HG03432 (cell line): Measurements from ENCODE around the gene AMIGO3.
"Not testable (repeated sequence)": the region's sequence is repeated elsewhere in the genome, so short reads cannot be mapped to it uniquely, and the experiment has no call there.

Experiments used
- ATAC-seq: cut with Tn5 transposase; IDR thresholded peaks from one replicate; pipeline ENCODE4 v1.9.1; 2021; ENCODE audit warnings: mild to moderate bottlenecking, moderate library complexity; ENCODE audit not compliant: unreplicated experiment

AMIGO3 gene, protein sequence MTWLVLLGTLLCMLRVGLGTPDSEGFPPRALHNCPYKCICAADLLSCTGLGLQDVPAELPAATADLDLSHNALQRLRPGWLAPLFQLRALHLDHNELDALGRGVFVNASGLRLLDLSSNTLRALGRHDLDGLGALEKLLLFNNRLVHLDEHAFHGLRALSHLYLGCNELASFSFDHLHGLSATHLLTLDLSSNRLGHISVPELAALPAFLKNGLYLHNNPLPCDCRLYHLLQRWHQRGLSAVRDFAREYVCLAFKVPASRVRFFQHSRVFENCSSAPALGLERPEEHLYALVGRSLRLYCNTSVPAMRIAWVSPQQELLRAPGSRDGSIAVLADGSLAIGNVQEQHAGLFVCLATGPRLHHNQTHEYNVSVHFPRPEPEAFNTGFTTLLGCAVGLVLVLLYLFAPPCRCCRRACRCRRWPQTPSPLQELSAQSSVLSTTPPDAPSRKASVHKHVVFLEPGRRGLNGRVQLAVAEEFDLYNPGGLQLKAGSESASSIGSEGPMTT

GRCh38 chr3:49719214-49719884 is at the start of gene AMIGO3:
TSS of gene AMIGO3 (minus strand) at chr3:49719684. CDS start at chr3:49719465, 219 bp downstream.
- peak; percentile 50 for ATAC-seq

DNA sequence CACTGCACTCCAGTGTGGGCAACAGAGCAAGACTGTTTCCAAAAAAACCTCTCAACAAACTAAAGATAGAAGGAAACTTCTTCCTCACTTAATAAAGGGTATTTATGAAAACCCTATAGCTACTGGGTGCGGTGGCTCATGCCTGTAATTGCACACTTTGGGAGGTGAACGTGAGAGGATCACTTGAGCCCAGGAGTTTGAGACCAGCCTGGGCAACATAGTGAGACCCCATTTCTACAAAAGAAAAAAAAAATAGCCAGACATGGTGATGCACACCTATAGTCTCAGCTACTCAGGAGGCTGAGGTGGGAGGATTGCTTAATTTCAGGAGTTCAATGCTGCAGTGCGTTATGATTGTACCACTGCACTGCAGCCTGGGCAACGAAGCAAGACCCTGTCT is 44.5 kb upstream of the AMIGO3 start:
- ATAC-seq, result no peak

- ATAC-seq, result no peak
These were observed 42.2 kb upstream of the AMIGO3 start for GRCh38 chr3:49761661-49762060.

- no peak for ATAC-seq
These were observed 39.7 kb upstream of the AMIGO3 start for GRCh38 chr3:49759226-49759625.

DNA sequence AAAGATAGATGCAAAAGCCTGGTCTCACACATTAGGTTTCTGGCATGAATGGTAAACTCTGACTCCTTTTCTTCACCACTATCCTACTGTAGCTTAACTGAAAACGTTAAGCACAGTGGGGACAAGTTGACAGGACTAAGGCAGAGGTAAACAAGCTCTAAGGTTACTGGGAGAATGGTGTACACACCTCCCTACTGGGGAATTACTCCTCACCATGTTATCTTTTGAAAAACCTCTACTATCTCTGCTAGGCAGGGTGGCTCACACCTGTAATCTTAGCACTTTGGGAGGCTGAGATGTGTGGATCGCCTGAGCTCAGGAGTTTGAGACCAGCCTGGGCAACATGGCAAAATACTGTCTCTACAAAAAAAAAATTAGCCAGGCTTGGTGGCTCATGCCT is 37.7 kb upstream of the AMIGO3 start:
- no peak for ATAC-seq

GRCh38 chr3:49756036-49756435 is 36.6 kb upstream of the AMIGO3 start:
- ATAC-seq, result no peak

- no peak for ATAC-seq
These were observed 35.1 kb upstream of the AMIGO3 start for GRCh38 chr3:49754536-49754935.

DNA sequence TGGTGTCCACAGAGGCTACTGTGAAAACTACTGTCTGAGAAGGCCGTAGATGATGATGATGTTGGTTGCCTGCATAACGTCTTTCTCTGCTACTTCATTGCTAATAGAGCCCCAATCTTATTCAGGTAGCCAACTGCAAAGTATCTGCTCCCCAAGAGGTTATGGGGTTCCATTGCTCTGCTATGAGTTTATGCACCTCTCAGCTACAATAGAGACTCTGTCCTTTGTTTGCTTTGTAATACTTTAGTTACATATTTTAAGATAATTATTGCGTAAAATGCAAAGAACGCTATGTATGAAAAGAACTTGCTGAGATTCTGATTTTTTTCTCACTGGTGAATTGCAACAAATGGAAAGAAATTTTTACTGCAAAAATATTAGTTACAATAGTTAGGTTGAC is 32.0 kb upstream of the AMIGO3 start:
- ATAC-seq, result no peak

DNA sequence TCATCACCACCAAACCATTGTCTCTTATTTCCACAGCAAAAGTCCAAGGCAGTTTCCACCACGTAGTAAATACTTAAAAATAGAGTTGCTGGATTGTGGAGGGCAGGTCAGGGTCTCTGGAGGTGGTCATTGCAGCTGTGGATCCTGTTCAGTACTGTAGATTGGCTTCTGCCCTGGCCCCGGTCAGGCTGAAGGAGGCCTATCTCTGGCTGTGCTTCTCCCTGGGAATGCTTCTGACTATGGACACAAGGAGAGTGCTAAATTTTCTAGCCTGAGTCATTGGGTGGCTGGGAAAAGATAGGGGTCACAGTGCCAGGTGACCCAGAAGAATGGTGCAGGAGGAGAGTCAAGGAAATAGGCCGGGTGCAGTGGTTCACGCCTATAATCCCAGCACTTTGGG is 30.6 kb upstream of the AMIGO3 start:
- ATAC-seq, result no peak

- not testable (repeated sequence) for ATAC-seq
These were observed 29.4 kb upstream of the AMIGO3 start for GRCh38 chr3:49748874-49749273.

GRCh38 chr3:49747792-49748480 is 28.5 kb upstream of the AMIGO3 start:
- no peak for ATAC-seq

DNA sequence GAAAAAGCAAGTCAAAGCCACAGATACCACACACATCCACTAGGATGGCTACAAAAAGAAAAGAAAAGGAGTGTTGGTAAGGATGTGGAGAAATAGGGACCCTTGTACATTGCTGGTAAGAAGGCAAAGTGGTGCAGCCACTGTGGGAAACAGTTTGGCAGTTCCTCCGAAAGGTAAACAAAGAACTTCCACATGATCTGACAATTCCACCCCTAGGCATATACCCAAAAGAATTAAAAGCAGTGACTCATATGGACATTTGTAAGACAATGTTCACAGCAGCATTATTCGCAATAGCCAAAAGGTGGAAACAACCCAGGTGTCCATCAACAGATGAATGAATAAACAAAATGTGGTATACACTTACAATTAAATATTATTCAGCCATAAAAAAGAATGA is 26.5 kb upstream of the AMIGO3 start:
- ATAC-seq, result no peak

DNA sequence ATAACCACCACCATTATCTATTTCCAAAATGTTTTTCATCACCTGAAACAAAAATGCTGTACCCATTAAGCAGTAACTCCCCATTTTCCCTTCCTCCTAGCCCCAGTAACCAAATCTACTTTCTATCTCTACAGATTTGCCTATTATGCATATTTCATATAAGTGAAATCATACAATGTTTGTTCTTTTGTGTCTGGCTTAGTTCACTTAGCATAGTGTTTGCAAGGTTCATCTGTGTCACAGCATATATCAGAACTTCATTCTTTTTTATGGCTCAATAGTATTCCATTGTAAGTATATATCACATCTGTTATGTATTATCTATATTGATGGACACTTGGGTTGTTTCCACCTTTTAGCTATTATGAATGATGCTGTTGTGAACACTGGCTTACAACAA is 20.9 kb upstream of the AMIGO3 start:
- ATAC-seq, result no peak

DNA sequence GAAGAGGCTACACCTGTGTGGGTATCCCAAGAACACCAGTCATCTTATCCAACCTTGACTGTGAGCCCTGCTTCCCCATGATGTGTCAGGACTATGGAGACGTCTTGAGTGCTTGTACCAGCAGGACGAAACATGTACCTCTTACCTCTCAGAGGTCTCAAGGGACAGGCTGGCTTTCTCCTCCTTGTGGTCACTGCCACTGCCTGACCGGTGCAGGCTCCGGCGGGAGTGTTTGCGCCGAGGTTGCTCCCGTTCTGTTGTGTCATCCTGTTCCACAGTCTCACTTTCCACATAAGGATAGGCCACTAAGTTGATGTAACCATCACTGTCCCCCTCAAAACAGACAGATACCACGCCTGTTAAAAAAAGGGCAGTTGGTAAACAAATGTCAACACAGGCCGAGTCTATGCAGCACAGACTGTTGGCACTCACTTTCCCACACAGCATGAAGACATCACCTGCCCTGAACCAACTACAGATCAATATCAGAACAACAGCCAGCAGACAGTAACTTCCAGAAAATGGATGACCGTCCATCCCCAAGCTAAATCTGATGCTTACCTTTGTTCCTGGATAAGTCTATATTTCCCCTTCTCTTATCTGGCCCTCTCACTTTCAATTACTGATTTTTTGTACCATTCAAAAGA is 18.7 kb upstream of the AMIGO3 start:
- no peak for ATAC-seq

GRCh38 chr3:49734752-49735151 is 15.3 kb upstream of the AMIGO3 start:
- ATAC-seq, result no peak

DNA sequence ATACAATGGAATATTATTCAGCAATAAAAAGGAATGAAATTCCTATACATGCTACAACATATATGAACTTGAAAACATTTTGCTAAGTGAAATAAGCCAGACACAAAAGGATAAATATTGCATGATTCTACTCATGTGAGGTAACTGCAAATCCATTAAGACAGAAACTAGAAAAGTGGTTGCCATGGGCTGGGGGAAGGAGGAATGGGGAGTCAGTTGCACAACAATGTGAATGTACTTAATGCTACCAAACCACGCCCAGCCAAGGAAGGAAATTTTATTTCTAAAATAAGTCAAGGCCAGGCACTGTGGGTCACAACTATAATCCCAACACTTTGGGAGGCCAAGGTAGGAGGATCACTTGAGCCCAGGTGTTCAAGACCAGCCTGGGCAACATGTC is 14.1 kb upstream of the AMIGO3 start:
- no peak for ATAC-seq

DNA sequence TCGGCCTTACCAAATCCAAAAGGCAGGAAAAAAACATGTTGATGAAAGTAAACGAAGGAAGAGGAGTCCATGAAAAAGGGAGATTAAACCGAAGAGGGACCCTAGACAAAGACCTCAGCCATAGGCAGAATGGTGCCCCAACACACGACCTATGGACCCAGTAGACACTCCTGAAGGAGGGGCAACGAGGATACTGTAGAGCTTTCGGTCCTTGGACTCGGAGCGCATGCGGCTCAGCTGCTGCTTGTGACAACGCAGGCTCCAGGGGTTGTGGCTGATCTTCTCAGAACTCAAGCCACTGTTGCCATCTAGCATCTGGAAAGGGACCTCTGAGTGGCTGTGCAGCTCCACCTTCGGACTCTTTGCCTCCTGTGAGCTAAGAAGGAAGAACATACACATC is 13.1 kb upstream of the AMIGO3 start:
- ATAC-seq, result no peak

- no peak for ATAC-seq
These were observed 10.6 kb upstream of the AMIGO3 start for GRCh38 chr3:49729966-49730609.

- ATAC-seq, result no peak
These were observed 8.5 kb upstream of the AMIGO3 start for GRCh38 chr3:49727924-49728361.

DNA sequence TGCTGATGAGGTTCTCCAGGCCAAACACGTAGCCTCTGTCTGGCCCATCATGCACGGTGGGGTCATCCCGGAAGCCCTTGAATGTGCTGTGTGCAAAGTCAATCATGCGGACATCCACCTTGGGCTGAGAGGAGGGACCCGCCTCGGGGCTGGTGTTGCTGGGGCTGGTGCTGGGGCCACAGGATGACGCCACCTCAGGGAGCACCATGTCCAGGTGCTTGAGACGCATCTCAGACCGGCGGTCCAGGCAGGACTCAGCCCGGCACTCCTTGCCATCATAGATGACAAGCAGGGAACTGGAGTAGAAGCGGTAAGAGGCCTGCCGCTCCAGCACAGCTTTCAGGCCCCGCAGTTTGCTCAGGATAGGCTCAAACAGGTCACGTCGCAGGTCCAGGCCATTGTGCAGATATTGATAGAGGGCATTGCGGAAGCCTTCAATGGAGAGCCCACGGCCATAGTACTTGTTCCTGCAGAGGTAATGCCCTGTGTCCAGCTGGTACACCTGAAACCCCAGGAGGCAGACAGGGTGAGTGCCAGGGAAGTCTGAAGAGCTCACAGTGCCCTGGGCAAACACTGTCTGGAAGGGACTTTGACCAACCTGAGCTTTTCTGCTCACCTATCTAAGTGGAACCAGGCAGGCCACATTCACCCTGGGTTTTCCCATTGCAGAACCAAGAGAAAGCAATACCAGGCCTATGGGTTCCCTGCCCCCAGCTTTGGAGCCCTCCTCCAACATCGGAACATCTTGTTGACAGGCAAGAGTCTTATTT is 7.9 kb upstream of the AMIGO3 start:
- no peak for ATAC-seq
